Liver (tissue), 3 donors: ENCODE measurements around the gene RAVER1.

Experiments
- FOXA1 ChIP-seq: IDR thresholded peaks from 2 replicates; pipeline ENCODE4 v1.6.1; 2016; ENCODE audit warnings: antibody characterized with exemption
- GABPA ChIP-seq, 2 donors: IDR thresholded peaks in 1 of 2; conservative IDR thresholded peaks in 1 of 2; 2 replicates each; pipeline ENCODE4 v1.6.1; 2016; ENCODE audit warnings: antibody characterized with exemption in 2 of 2, mild to moderate bottlenecking in 1 of 2, moderate library complexity in 1 of 2
- HNF4A ChIP-seq, 2 donors: conservative IDR thresholded peaks; 2 replicates each; pipeline ENCODE4 v1.6.1; 2016; ENCODE audit warnings: antibody characterized with exemption in 2 of 2, mild to moderate bottlenecking in 2 of 2
- JUND ChIP-seq, 2 donors: IDR thresholded peaks; 2 replicates each; pipeline ENCODE4 v1.6.1; 2016; ENCODE audit warnings: antibody characterized with exemption in 2 of 2
- RAD21 ChIP-seq, 2 donors: IDR thresholded peaks; 2 replicates each; pipeline ENCODE4 v1.6.1; 2016; ENCODE audit warnings: antibody characterized with exemption in 2 of 2, mild to moderate bottlenecking in 2 of 2
- TAF1 ChIP-seq: conservative IDR thresholded peaks from 2 replicates; pipeline ENCODE4 v1.6.1; 2016; ENCODE audit warnings: antibody characterized with exemption, mild to moderate bottlenecking
- TF ChIP-seq, protein P1 (sequence below): fragments of 150-350 bp; IDR thresholded peaks from 2 replicates; pipeline ENCODE4 v1.5.1; 2017; ENCODE audit warnings: improper control_type of control experiment, low read depth, low read length; ENCODE audit not compliant: missing input control
- TF ChIP-seq, protein P2 (sequence below): IDR thresholded peaks from 2 replicates; pipeline ENCODE4 v1.6.1; 2016; ENCODE audit warnings: antibody characterized with exemption
- TF ChIP-seq, protein P3 (sequence below): IDR thresholded peaks from 2 replicates; pipeline ENCODE4 v1.6.1; 2016; ENCODE audit warnings: antibody characterized with exemption
- TF ChIP-seq, protein P4 (sequence below): IDR thresholded peaks from 2 replicates; pipeline ENCODE4 v1.6.1; 2016; ENCODE audit warnings: antibody characterized with exemption
- TF ChIP-seq, protein P5 (sequence below): IDR thresholded peaks from 2 replicates; pipeline ENCODE4 v1.6.1; 2016; ENCODE audit warnings: antibody characterized with exemption, mild to moderate bottlenecking
- donor health status: healthy.
- donor health status: healthy.

DNA sequence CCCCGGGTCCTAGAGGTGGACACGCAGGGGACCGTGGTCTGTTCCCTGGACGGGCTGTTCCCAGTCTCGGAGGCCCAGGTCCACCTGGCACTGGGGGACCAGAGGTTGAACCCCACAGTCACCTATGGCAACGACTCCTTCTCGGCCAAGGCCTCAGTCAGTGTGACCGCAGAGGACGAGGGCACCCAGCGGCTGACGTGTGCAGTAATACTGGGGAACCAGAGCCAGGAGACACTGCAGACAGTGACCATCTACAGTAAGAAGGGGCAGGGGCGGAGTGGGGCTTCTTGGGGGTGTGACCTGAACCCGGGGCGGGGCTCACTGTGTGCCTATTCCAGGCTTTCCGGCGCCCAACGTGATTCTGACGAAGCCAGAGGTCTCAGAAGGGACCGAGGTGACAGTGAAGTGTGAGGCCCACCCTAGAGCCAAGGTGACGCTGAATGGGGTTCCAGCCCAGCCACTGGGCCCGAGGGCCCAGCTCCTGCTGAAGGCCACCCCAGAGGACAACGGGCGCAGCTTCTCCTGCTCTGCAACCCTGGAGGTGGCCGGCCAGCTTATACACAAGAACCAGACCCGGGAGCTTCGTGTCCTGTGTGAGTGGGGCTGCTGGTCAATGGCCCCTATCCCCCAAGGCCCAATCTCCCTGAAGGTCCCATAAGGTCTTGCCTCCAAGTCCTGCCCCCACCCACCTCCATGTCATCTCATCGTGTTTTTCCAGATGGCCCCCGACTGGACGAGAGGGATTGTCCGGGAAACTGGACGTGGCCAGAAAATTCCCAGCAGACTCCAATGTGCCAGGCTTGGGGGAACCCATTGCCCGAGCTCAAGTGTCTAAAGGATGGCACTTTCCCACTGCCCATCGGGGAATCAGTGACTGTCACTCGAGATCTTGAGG is 49.0 kb downstream of the RAVER1 start:
- TF ChIP-seq, protein P1, sequence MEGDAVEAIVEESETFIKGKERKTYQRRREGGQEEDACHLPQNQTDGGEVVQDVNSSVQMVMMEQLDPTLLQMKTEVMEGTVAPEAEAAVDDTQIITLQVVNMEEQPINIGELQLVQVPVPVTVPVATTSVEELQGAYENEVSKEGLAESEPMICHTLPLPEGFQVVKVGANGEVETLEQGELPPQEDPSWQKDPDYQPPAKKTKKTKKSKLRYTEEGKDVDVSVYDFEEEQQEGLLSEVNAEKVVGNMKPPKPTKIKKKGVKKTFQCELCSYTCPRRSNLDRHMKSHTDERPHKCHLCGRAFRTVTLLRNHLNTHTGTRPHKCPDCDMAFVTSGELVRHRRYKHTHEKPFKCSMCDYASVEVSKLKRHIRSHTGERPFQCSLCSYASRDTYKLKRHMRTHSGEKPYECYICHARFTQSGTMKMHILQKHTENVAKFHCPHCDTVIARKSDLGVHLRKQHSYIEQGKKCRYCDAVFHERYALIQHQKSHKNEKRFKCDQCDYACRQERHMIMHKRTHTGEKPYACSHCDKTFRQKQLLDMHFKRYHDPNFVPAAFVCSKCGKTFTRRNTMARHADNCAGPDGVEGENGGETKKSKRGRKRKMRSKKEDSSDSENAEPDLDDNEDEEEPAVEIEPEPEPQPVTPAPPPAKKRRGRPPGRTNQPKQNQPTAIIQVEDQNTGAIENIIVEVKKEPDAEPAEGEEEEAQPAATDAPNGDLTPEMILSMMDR, result no peak
- TF ChIP-seq RAD21 (IDR thresholded peaks at IDR 0.05) (no peak), JUND (IDR thresholded peaks at IDR 0.05) (no peak), GABPA (IDR thresholded peaks at IDR 0.05 in 1 of 2, conservative IDR thresholded peaks at IDR 0.05 in 1 of 2) (no peak), HNF4A (conservative IDR thresholded peaks at IDR 0.05) (no peak), TAF1 (no peak), FOXA1 (no peak)
- TF ChIP-seq, protein P2, sequence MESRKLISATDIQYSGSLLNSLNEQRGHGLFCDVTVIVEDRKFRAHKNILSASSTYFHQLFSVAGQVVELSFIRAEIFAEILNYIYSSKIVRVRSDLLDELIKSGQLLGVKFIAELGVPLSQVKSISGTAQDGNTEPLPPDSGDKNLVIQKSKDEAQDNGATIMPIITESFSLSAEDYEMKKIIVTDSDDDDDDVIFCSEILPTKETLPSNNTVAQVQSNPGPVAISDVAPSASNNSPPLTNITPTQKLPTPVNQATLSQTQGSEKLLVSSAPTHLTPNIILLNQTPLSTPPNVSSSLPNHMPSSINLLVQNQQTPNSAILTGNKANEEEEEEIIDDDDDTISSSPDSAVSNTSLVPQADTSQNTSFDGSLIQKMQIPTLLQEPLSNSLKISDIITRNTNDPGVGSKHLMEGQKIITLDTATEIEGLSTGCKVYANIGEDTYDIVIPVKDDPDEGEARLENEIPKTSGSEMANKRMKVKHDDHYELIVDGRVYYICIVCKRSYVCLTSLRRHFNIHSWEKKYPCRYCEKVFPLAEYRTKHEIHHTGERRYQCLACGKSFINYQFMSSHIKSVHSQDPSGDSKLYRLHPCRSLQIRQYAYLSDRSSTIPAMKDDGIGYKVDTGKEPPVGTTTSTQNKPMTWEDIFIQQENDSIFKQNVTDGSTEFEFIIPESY, result no peak
- TF ChIP-seq, protein P3, sequence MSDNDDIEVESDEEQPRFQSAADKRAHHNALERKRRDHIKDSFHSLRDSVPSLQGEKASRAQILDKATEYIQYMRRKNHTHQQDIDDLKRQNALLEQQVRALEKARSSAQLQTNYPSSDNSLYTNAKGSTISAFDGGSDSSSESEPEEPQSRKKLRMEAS, result no peak
- TF ChIP-seq, protein P4, sequence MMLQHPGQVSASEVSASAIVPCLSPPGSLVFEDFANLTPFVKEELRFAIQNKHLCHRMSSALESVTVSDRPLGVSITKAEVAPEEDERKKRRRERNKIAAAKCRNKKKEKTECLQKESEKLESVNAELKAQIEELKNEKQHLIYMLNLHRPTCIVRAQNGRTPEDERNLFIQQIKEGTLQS, result no peak
- TF ChIP-seq, protein P5, sequence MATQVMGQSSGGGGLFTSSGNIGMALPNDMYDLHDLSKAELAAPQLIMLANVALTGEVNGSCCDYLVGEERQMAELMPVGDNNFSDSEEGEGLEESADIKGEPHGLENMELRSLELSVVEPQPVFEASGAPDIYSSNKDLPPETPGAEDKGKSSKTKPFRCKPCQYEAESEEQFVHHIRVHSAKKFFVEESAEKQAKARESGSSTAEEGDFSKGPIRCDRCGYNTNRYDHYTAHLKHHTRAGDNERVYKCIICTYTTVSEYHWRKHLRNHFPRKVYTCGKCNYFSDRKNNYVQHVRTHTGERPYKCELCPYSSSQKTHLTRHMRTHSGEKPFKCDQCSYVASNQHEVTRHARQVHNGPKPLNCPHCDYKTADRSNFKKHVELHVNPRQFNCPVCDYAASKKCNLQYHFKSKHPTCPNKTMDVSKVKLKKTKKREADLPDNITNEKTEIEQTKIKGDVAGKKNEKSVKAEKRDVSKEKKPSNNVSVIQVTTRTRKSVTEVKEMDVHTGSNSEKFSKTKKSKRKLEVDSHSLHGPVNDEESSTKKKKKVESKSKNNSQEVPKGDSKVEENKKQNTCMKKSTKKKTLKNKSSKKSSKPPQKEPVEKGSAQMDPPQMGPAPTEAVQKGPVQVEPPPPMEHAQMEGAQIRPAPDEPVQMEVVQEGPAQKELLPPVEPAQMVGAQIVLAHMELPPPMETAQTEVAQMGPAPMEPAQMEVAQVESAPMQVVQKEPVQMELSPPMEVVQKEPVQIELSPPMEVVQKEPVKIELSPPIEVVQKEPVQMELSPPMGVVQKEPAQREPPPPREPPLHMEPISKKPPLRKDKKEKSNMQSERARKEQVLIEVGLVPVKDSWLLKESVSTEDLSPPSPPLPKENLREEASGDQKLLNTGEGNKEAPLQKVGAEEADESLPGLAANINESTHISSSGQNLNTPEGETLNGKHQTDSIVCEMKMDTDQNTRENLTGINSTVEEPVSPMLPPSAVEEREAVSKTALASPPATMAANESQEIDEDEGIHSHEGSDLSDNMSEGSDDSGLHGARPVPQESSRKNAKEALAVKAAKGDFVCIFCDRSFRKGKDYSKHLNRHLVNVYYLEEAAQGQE, result no peak
